GM12892 (cell line): ENCODE measurements around the gene KIRREL1.

Experiments used
- POLR2A ChIP-seq: IDR thresholded peaks from 2 replicates; pipeline ENCODE4 v1.6.1; 2011; ENCODE audit warnings: low read depth, low read length, control low read depth
- TAF1 ChIP-seq: IDR thresholded peaks from 2 replicates; pipeline ENCODE4 v1.6.1; 2011; ENCODE audit warnings: low read depth, mild to moderate bottlenecking, control low read depth, low read length, borderline replicate concordance

GRCh38 chr1:158078569-158079080, 85.2 kb downstream of the KIRREL1 start:
- TF ChIP-seq POLR2A (no peak), TAF1 (no peak)
